H1 (cell line): ENCODE measurements around the gene AKR1D1. TPM values are rescaled to one million over a fixed set of nuclear protein-coding genes. Genes with fewer than 3 reads are reported as not detected.
A peak's percentile ranks its signal among the peaks of the same experiment; 100 is the strongest.

Source experiments
- CTCF ChIA-PET: fragments of 300-600 bp; sonication (Branson Sonifier 250); formaldehyde crosslinking; loops from one replicate; lab custom pipeline; 2021; ENCODE audit not compliant: partially characterized antibody; lab: Charles Lee
- POLR2A ChIA-PET: fragments of 300-600 bp; sonication (Branson Sonifier 250); formaldehyde crosslinking; loops from one replicate; lab custom pipeline; 2021; ENCODE audit warnings: inconsistent platforms; ENCODE audit not compliant: partially characterized antibody; lab: Charles Lee
- DNase-seq, 2 experiments: peaks; one replicate each; pipeline versions ENCODE4 v3.0.0 to v3.0.0-alpha.2; 2010 to 2022; ENCODE audit warnings: low spot score in 2 of 2, low read depth in 1 of 2, mixed read lengths in 1 of 2
- FAIRE-seq: peaks from 2 replicates; lab custom pipeline; 2011; peaks lifted over from hg19 to GRCh38; lab: Jason Lieb, UNC
- H2AFZ ChIP-seq: 2 replicates; pipeline ENCODE4 v1.8.1; 2012; ENCODE audit warnings: low read length, inconsistent platforms
- H2AK5ac ChIP-seq: 2 replicates; pipeline ENCODE4 v1.6.1; 2013; ENCODE audit warnings: low read depth, low read length
- H2BK120ac ChIP-seq: replicated peaks from 2 replicates; pipeline ENCODE3; 2013; ENCODE audit warnings: low read depth, low read length, inconsistent platforms
- H2BK12ac ChIP-seq: 2 replicates; pipeline ENCODE4 v1.6.1; 2013; ENCODE audit warnings: low read depth, low read length
- H2BK15ac ChIP-seq: 2 replicates; pipeline ENCODE4 v1.6.1; 2013; ENCODE audit warnings: low read length
- H2BK20ac ChIP-seq: 2 replicates; pipeline ENCODE4 v1.6.1; 2013; ENCODE audit warnings: low read length
- H2BK5ac ChIP-seq: 2 replicates; pipeline ENCODE4 v1.6.1; 2013; ENCODE audit warnings: low read depth, low read length
- H3K14ac ChIP-seq: 2 replicates; pipeline ENCODE4 v1.6.1; 2013; ENCODE audit warnings: inconsistent platforms; ENCODE audit not compliant: insufficient read length
- H3K18ac ChIP-seq: 2 replicates; pipeline ENCODE4 v1.6.1; 2013; ENCODE audit warnings: low read length; ENCODE audit errors: extremely low read depth
- H3K23ac ChIP-seq: 2 replicates; pipeline ENCODE4 v1.6.1; 2013; ENCODE audit warnings: inconsistent platforms; ENCODE audit not compliant: insufficient read length
- H3K23me2 ChIP-seq: 2 replicates; pipeline ENCODE4 v1.6.1; 2013; ENCODE audit warnings: low read depth, low read length
- H3K27ac ChIP-seq: 2 replicates; pipeline ENCODE4 v1.6.1; 2011; ENCODE audit warnings: low read depth, low read length, inconsistent platforms
- H3K27me3 ChIP-seq, 4 experiments: replicated peaks in 1 of 4; 1 replicate in 1 of 4; 2 replicates in 3 of 4; pipeline versions ENCODE4 v1.6.1 to v1.8.1; 2011 to 2013; ENCODE audit warnings: low read length in 3 of 4, mild to moderate bottlenecking in 3 of 4, inconsistent platforms in 2 of 4, mixed read lengths in 2 of 4, moderate library complexity in 1 of 4; ENCODE audit not compliant: control insufficient read depth in 3 of 4, insufficient read depth in 3 of 4; ENCODE audit errors: extremely low read depth in 1 of 4
- H3K36me3 ChIP-seq, 4 experiments: 2 replicates each; pipeline versions ENCODE4 v1.6.1 to v1.8.1; 2011 to 2013; ENCODE audit warnings: mild to moderate bottlenecking in 4 of 4, low read length in 3 of 4, moderate library complexity in 2 of 4, control low read depth in 1 of 4, inconsistent platforms in 1 of 4; ENCODE audit not compliant: insufficient read depth in 4 of 4, control insufficient read depth in 2 of 4
- H3K4ac ChIP-seq: replicated peaks from 2 replicates; pipeline ENCODE3; 2013; ENCODE audit warnings: low read length, low read depth, mixed read lengths, inconsistent platforms; ENCODE audit not compliant: insufficient read length
- H3K4me1 ChIP-seq, 4 experiments: replicated peaks in 1 of 4; 1 replicate in 1 of 4; 2 replicates in 3 of 4; pipeline versions ENCODE4 v1.6.1 to v1.8.1; 2011 to 2013; ENCODE audit warnings: low read length in 3 of 4, inconsistent platforms in 2 of 4, mixed read lengths in 1 of 4; ENCODE audit not compliant: insufficient read depth in 4 of 4, control insufficient read depth in 3 of 4
- H3K4me2 ChIP-seq, 2 experiments: 2 replicates each; pipeline versions ENCODE4 v1.6.1 to v1.8.1; 2011 to 2013; ENCODE audit warnings: low read depth in 2 of 2, low read length in 2 of 2, control low read depth in 1 of 2, inconsistent platforms in 1 of 2, mild to moderate bottlenecking in 1 of 2; ENCODE audit not compliant: insufficient read depth in 1 of 2
- H3K4me3 ChIP-seq, 4 experiments: fragments of 200-600, 300-600 bp in 1 of 4; sonication (generic), shearing (Covaris generic), sonication (Bioruptor Twin) in 1 of 4; 2 replicates each; pipeline versions ENCODE4 v1.5.1 to v1.8.1; 2011 to 2016; ENCODE audit warnings: low read length in 4 of 4, low read depth in 3 of 4, control low read depth in 2 of 4, inconsistent platforms in 2 of 4, mild to moderate bottlenecking in 2 of 4, mixed read lengths in 1 of 4, moderate library complexity in 1 of 4; ENCODE audit not compliant: insufficient read depth in 2 of 4; ENCODE audit errors: extremely low read depth in 1 of 4
- H3K56ac ChIP-seq: replicated peaks from 2 replicates; pipeline ENCODE3; 2013; ENCODE audit warnings: low read depth, mild to moderate bottlenecking, mixed read lengths, low read length, inconsistent platforms; ENCODE audit not compliant: insufficient read length
- H3K79me1 ChIP-seq: 2 replicates; pipeline ENCODE4 v1.6.1; 2013; ENCODE audit warnings: low read depth, low read length, control low read depth
- H3K79me2 ChIP-seq, 2 experiments: 2 replicates each; pipeline versions ENCODE4 v1.6.1 to v1.8.1; 2012 to 2013; ENCODE audit warnings: low read length in 2 of 2, mild to moderate bottlenecking in 2 of 2, inconsistent platforms in 1 of 2; ENCODE audit not compliant: insufficient read depth in 2 of 2, control insufficient read depth in 1 of 2
- H3K9ac ChIP-seq, 4 experiments: replicated peaks in 1 of 4; 1 replicate in 1 of 4; 2 replicates in 3 of 4; pipeline versions ENCODE4 v1.6.1 to v1.8.1; 2011 to 2013; ENCODE audit warnings: low read depth in 3 of 4, low read length in 3 of 4, control low read depth in 2 of 4, mild to moderate bottlenecking in 2 of 4, moderate library complexity in 2 of 4, inconsistent platforms in 1 of 4; ENCODE audit errors: extremely low read depth in 1 of 4
- H3K9me3 ChIP-seq, 2 experiments: 2 replicates each; pipeline versions ENCODE4 v1.6.1 to v1.8.1; 2012 to 2013; ENCODE audit warnings: mild to moderate bottlenecking in 2 of 2, moderate library complexity in 2 of 2, control low read depth in 1 of 2, inconsistent platforms in 1 of 2, low read depth in 1 of 2, low read length in 1 of 2, mixed read lengths in 1 of 2; ENCODE audit not compliant: insufficient read depth in 2 of 2
- H4K20me1 ChIP-seq, 2 experiments: replicated peaks in 1 of 2; 2 replicates each; pipeline versions ENCODE3 to v1.8.1; 2011 to 2013; ENCODE audit warnings: inconsistent platforms in 2 of 2, low read length in 2 of 2, mild to moderate bottlenecking in 1 of 2; ENCODE audit not compliant: insufficient read depth in 2 of 2, control insufficient read depth in 1 of 2
- H4K5ac ChIP-seq: 2 replicates; pipeline ENCODE4 v1.6.1; 2013; ENCODE audit warnings: low read length, low read depth, mixed read lengths, inconsistent platforms; ENCODE audit not compliant: insufficient read length
- H4K8ac ChIP-seq: 2 replicates; pipeline ENCODE4 v1.8.0; 2013; ENCODE audit warnings: mild to moderate bottlenecking, moderate library complexity, low read length, inconsistent platforms; ENCODE audit not compliant: insufficient read depth; ENCODE audit errors: extremely low read depth
- H4K91ac ChIP-seq: replicated peaks from 2 replicates; pipeline ENCODE3; 2013; ENCODE audit warnings: low read length, mixed read lengths, inconsistent platforms; ENCODE audit not compliant: insufficient read length
- BRCA1 ChIP-seq: IDR thresholded peaks from 2 replicates; pipeline ENCODE4 v1.6.1; 2012; ENCODE audit warnings: low read depth, low read length, improper control_type of control experiment
- CEBPB ChIP-seq: IDR thresholded peaks from 2 replicates; pipeline ENCODE4 v1.6.1; 2012; ENCODE audit warnings: low read depth, low read length
- CHD2 ChIP-seq: IDR thresholded peaks from 2 replicates; pipeline ENCODE4 v1.6.1; 2012; ENCODE audit warnings: low read length, improper control_type of control experiment
- EZH2 ChIP-seq: fragments of 200-600 bp; sonication (generic); IDR thresholded peaks from 2 replicates; pipeline ENCODE4 v1.7.1; 2012; ENCODE audit warnings: low read depth, mild to moderate bottlenecking, moderate library complexity, low read length, inconsistent platforms; ENCODE audit not compliant: severe bottlenecking
- HDAC6 ChIP-seq: IDR thresholded peaks from one replicate; pipeline ENCODE4 v1.7.1; 2012; ENCODE audit warnings: low read depth, mild to moderate bottlenecking, inconsistent platforms, low read length, moderate library complexity
- JUN ChIP-seq: IDR thresholded peaks from 2 replicates; pipeline ENCODE4 v1.6.1; 2011; ENCODE audit warnings: low read depth, mild to moderate bottlenecking, improper control_type of control experiment, low read length
- KDM1A ChIP-seq: fragments of 200-600, 300-600 bp; sonication (generic); IDR thresholded peaks from 2 replicates; pipeline ENCODE4 v1.7.1; 2016; ENCODE audit warnings: mild to moderate bottlenecking, low read length, borderline replicate concordance
- KDM5A ChIP-seq: fragments of 200-600 bp; IDR thresholded peaks from 2 replicates; pipeline ENCODE4 v1.7.1; 2012; ENCODE audit warnings: mild to moderate bottlenecking, low read length, inconsistent platforms, mixed read lengths
- NANOG ChIP-seq: IDR thresholded peaks from 2 replicates; pipeline ENCODE4 v1.6.1; 2011; ENCODE audit warnings: low read length, low read depth, mild to moderate bottlenecking, inconsistent platforms; ENCODE audit not compliant: insufficient read depth, poor library complexity, severe bottlenecking
- PHF8 ChIP-seq: fragments of 200-600 bp; sonication (generic); conservative IDR thresholded peaks from 2 replicates; pipeline ENCODE4 v1.7.1; 2012; ENCODE audit warnings: low read depth, mild to moderate bottlenecking, inconsistent platforms, low read length, moderate library complexity
- RAD21 ChIP-seq, 2 experiments: IDR thresholded peaks in 1 of 2; conservative IDR thresholded peaks in 1 of 2; 2 replicates each; pipeline ENCODE4 v1.6.1; 2011; ENCODE audit warnings: low read depth in 2 of 2, low read length in 2 of 2, improper control_type of control experiment in 1 of 2, inconsistent platforms in 1 of 2, mild to moderate bottlenecking in 1 of 2, moderate library complexity in 1 of 2
- WGBS, 2 experiments: shearing (Covaris generic) in 1 of 2; methylation state at CpG; one replicate each; pipeline versions ENCODE4 v1.1.6 to v1.1.7; 2013 to 2015; ENCODE audit warnings: low lambda C conversion rate in 2 of 2, mixed read lengths in 2 of 2, inconsistent platforms in 1 of 2, low coverage in 1 of 2, missing lambda C conversion rate in 1 of 2; ENCODE audit not compliant: insufficient replicate concordance in 2 of 2, insufficient coverage in 1 of 2, insufficient read length in 1 of 2; ENCODE audit errors: extremely low coverage in 1 of 2, missing lambda C conversion rate in 1 of 2; 5-methylcytosine and 5-hydroxymethylcytosine counted together
- polyA plus RNA-seq, 7 experiments: library from polyadenylated mRNA; depleted of rRNA in 3 of 7; stranded (reverse) in 5 of 7; unstranded in 2 of 7; fragments of >200 nt in 5 of 7; fragments of 200-250 nt in 2 of 7; gene quantifications; 1 replicate in 5 of 7; 2 replicates in 1 of 7; 4 replicates in 1 of 7; pipeline versions ENCODE4 v1.2.1 to v1.2.3, GENCODE V29; 2011 to 2013; ENCODE audit warnings: missing spikeins in 2 of 7, mixed read lengths in 2 of 7
- total RNA-seq: library from RNA; stranded (reverse); fragmentation: NEBNext Ultra II Directional; extraction: Animal tissue kit (Norgen Biotek cat#: 25700); gene quantifications from 2 replicates; pipeline ENCODE4 v1.2.1, GENCODE V29; 2021
- TF ChIP-seq, protein P1 (sequence below): IDR thresholded peaks from 2 replicates; pipeline ENCODE4 v1.6.1; 2012; ENCODE audit warnings: inconsistent platforms

The AKR1D1 gene
- total and polyA plus RNA-seq, 2 of the 8 experiments (the other 6 are each of a cell fraction or from before 2014, with no cell fraction given): not detected

- ChIA-PET CTCF (interaction anchor here (0.6 to 1.5 kb wide), 21 partner anchors 9 to 819 kb away, joined by 3 to 7 read pairs (median 3); partner anchors contain the start of gene TRIM24), POLR2A (interaction anchor here (0.8 to 1.7 kb wide), 3 partner anchors 9 to 298 kb away, joined by 3 to 5 read pairs (median 4); partner anchors contain the start of gene TRIM24)
- H3K23ac ChIP-seq: no peak overlapping the region
- 0 out of 2 replicates have a peak overlapping the region, but pooled peaks have one; percentile 65 for H3K18ac ChIP-seq
- 25% methylated on average over 4 of the region's 4 CpGs; no CpG with 5 or more reads in 1 of the 2 experiments for WGBS, 2 experiments
- FAIRE-seq (peak; percentile 98), DNase-seq (peak; percentile 74 to 79)
- no peak overlapping the region for H3K9ac ChIP-seq
- peaks cover 3 to 6% (median 5%) of the 10 kb centered on the region in 4 experiments; a peak in 4 of 7 replicates for H3K4me1 ChIP-seq
- H3K23me2 ChIP-seq: no peaks in the 10 kb centered on the region
- peak overlapping the region; percentile 58 for H4K5ac ChIP-seq
- H2AK5ac ChIP-seq: no peak overlapping the region; the same call in 1 of the 2 replicates
- no peaks in the 10 kb centered on the region for H3K27me3 ChIP-seq
- H2BK12ac ChIP-seq: no peak overlapping the region; the same call in 1 of the 2 replicates
- H2BK5ac ChIP-seq: peak overlapping the region; percentile 76; the same call in 1 of the 2 replicates
- H3K79me1 ChIP-seq: no peaks in the 10 kb centered on the region
- H3K9me3 ChIP-seq: peaks cover 9 to 24% of the 10 kb centered on the region in 2 experiments
- no peak overlapping the region for H3K4me2 ChIP-seq
- no peak overlapping the region for H4K8ac ChIP-seq
- peak overlapping the region; percentile 57 for H4K91ac ChIP-seq
- 0 out of 2 replicates have a peak overlapping the region, but pooled peaks have one; percentile 6 for H2AFZ ChIP-seq
- H2BK15ac ChIP-seq: no peak overlapping the region
- peaks cover 0 to 19% (median 4%) of the 10 kb centered on the region in 4 experiments; a peak in 3 of 8 replicates for H3K36me3 ChIP-seq
- H3K27ac ChIP-seq: no peak overlapping the region
- H3K4me3 ChIP-seq: no peak overlapping the region
- no peak overlapping the region for H3K56ac ChIP-seq
- H2BK20ac ChIP-seq: peak overlapping the region; percentile 98
- no peak overlapping the region for H3K14ac ChIP-seq
- no peaks in the 10 kb centered on the region for H4K20me1 ChIP-seq
- no peaks in the 10 kb centered on the region for H3K79me2 ChIP-seq
- H2BK120ac ChIP-seq: peak overlapping the region; percentile 89
- H3K4ac ChIP-seq: no peak overlapping the region
- TF ChIP-seq NANOG (no peak), KDM1A (peak; percentile 18; the same call in 1 of the 2 replicates), CHD2 (no peak), BRCA1 (no peak), PHF8 (no peak), KDM5A (no peak), HDAC6 (no peak), JUN (no peak), EZH2 (no peak), CEBPB (no peak), RAD21 (IDR thresholded peaks at IDR 0.05 in 1 of 2, conservative IDR thresholded peaks at IDR 0.05 in 1 of 2; ENCODE audit: low read depth in 2 of 2, low read length in 2 of 2) (peak; percentile 90 to 96)
- TF ChIP-seq, protein P1, sequence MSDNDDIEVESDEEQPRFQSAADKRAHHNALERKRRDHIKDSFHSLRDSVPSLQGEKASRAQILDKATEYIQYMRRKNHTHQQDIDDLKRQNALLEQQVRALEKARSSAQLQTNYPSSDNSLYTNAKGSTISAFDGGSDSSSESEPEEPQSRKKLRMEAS: no peak
Measured at GRCh38 chr7:138161600-138162081, 85.4 kb downstream of the AKR1D1 start.
